HEK293 (cell line): ENCODE data around the gene DEF6.

ENCODE experiments used
- CTCF ChIA-PET: fragments of 350-600 bp; formaldehyde crosslinking; extraction: SDS; loops from one replicate; lab custom pipeline; 2021; ENCODE audit warnings: antibody characterized with exemption; lab: Yijun Ruan, JAX
- POLR2A ChIA-PET: fragments of 300-600 bp; formaldehyde crosslinking; extraction: SDS; loops from one replicate; lab custom pipeline; 2020; ENCODE audit warnings: antibody characterized with exemption, inconsistent platforms; lab: Yijun Ruan, JAX
- H3K27ac ChIP-seq: fragments of 200-500 bp; sonication (Bioruptor generic); 2 replicates; pipeline ENCODE4 v1.5.1; 2014; ENCODE audit warnings: low read depth, low read length, control low read depth, inconsistent platforms; ENCODE audit errors: extremely low read depth
- H3K36me3 ChIP-seq, 2 experiments: fragments of 200-500 bp in 1 of 2; sonication (Bioruptor generic) in 1 of 2; 1 replicate in 1 of 2; 2 replicates in 1 of 2; pipeline ENCODE4 v1.5.1; 2014 to 2017; ENCODE audit warnings: inconsistent platforms in 2 of 2, low read length in 2 of 2; ENCODE audit not compliant: control insufficient read depth in 2 of 2, insufficient read depth in 1 of 2
- H3K4me1 ChIP-seq: fragments of 200-500 bp; sonication (Bioruptor generic); 2 replicates; pipeline ENCODE4 v1.5.1; 2014; ENCODE audit warnings: mild to moderate bottlenecking, low read length, inconsistent platforms; ENCODE audit not compliant: control insufficient read depth, insufficient read depth
- H3K4me3 ChIP-seq: 2 replicates; pipeline ENCODE4 v1.5.1; 2011; ENCODE audit warnings: low read depth, mild to moderate bottlenecking, control low read depth, low read length, moderate library complexity
- H3K9me3 ChIP-seq: fragments of 200-500 bp; sonication (Bioruptor generic); 2 replicates; pipeline ENCODE4 v1.5.1; 2014; ENCODE audit warnings: low read depth, low read length, inconsistent platforms; ENCODE audit not compliant: control insufficient read depth, insufficient read depth
- GLIS2 ChIP-seq: fragments of 450-650 bp; formaldehyde crosslinking; IDR thresholded peaks from 2 replicates; pipeline ENCODE4 v1.5.1; 2016; ENCODE audit warnings: missing biosample characterization, missing genetic modification characterization
- HOXC10 ChIP-seq: sonication (generic); formaldehyde crosslinking; IDR thresholded peaks from 2 replicates; pipeline ENCODE4 v1.8.1; 2023; ENCODE audit warnings: mild to moderate bottlenecking, missing genetic modification reagents
- KLF10 ChIP-seq: fragments of 450-650 bp; IDR thresholded peaks from 2 replicates; pipeline ENCODE4 v1.5.1; 2018; ENCODE audit warnings: missing biosample characterization, mild to moderate bottlenecking, missing genetic modification characterization
- PATZ1 ChIP-seq: fragments of 450-650 bp; formaldehyde crosslinking; IDR thresholded peaks from 2 replicates; pipeline ENCODE4 v1.5.1; 2016; ENCODE audit warnings: missing biosample characterization, missing genetic modification characterization
- TRIM28 ChIP-seq: IDR thresholded peaks from 2 replicates; pipeline ENCODE4 v1.6.1; 2011; ENCODE audit warnings: low read length, control low read depth, borderline replicate concordance
- ZBTB1 ChIP-seq: fragments of 450-650 bp; formaldehyde crosslinking; IDR thresholded peaks from 2 replicates; pipeline ENCODE4 v1.5.1; 2016; ENCODE audit warnings: missing biosample characterization, missing genetic modification characterization
- ZBTB17 ChIP-seq: fragments of 450-650 bp; formaldehyde crosslinking; IDR thresholded peaks from 2 replicates; pipeline ENCODE4 v1.5.1; 2016; ENCODE audit warnings: missing biosample characterization, missing genetic modification characterization
- ZBTB20 ChIP-seq: fragments of 450-650 bp; formaldehyde crosslinking; IDR thresholded peaks from 2 replicates; pipeline ENCODE4 v1.5.1; 2016; ENCODE audit warnings: missing biosample characterization, missing genetic modification characterization
- ZBTB7A ChIP-seq: fragments of 450-650 bp; formaldehyde crosslinking; IDR thresholded peaks from 2 replicates; pipeline ENCODE4 v1.5.1; 2016; ENCODE audit warnings: low read depth, missing biosample characterization, missing genetic modification characterization
- ZFP41 ChIP-seq: fragments of 450-650 bp; formaldehyde crosslinking; IDR thresholded peaks from 2 replicates; pipeline ENCODE4 v1.5.1; 2016; ENCODE audit warnings: missing biosample characterization, missing genetic modification characterization, borderline replicate concordance
- ZNF280C ChIP-seq: fragments of 450-650 bp; formaldehyde crosslinking; IDR thresholded peaks from 2 replicates; pipeline ENCODE4 v1.5.1; 2016; ENCODE audit warnings: missing biosample characterization, missing genetic modification characterization
- ZNF350 ChIP-seq: fragments of 450-650 bp; formaldehyde crosslinking; IDR thresholded peaks from 2 replicates; pipeline ENCODE4 v1.5.0; 2017; ENCODE audit warnings: missing biosample characterization, mild to moderate bottlenecking, missing genetic modification characterization
- ZNF366 ChIP-seq: fragments of 450-650 bp; formaldehyde crosslinking; conservative IDR thresholded peaks from 2 replicates; pipeline ENCODE4 v1.5.1; 2016; ENCODE audit warnings: missing biosample characterization, missing genetic modification characterization
- ZNF488 ChIP-seq: fragments of 450-650 bp; formaldehyde crosslinking; IDR thresholded peaks from 2 replicates; pipeline ENCODE4 v1.5.1; 2016; ENCODE audit warnings: missing biosample characterization, missing genetic modification characterization
- ZNF521 ChIP-seq: fragments of 450-650 bp; formaldehyde crosslinking; IDR thresholded peaks from 2 replicates; pipeline ENCODE4 v1.5.1; 2017; ENCODE audit warnings: missing biosample characterization, mild to moderate bottlenecking, missing genetic modification characterization
- ZNF544 ChIP-seq: fragments of 450-650 bp; formaldehyde crosslinking; IDR thresholded peaks from 2 replicates; pipeline ENCODE4 v1.5.0; 2017; ENCODE audit warnings: missing biosample characterization, missing genetic modification characterization
- ZNF549 ChIP-seq: fragments of 450-650 bp; IDR thresholded peaks from 2 replicates; pipeline ENCODE4 v1.5.1; 2018; ENCODE audit warnings: missing biosample characterization, missing genetic modification characterization, mild to moderate bottlenecking, inconsistent platforms, moderate library complexity
- ZNF596 ChIP-seq: fragments of 450-650 bp; IDR thresholded peaks from 2 replicates; pipeline ENCODE4 v1.5.0; 2018; ENCODE audit warnings: missing biosample characterization, mild to moderate bottlenecking, missing genetic modification characterization, moderate library complexity
- ZSCAN23 ChIP-seq: fragments of 450-650 bp; formaldehyde crosslinking; IDR thresholded peaks from 2 replicates; pipeline ENCODE4 v1.5.1; 2016; ENCODE audit warnings: missing biosample characterization, missing genetic modification characterization

The DEF6 gene

GRCh38 chr6:35327349-35328027, 29.9 kb downstream of the DEF6 start (continued):
- TF ChIP-seq ZFP41 (tag by site-specific recombination) = no peak

GRCh38 chr6:35328108-35328723, 30.6 kb downstream of the DEF6 start:
- POLR2A ChIA-PET = interaction anchor here (0.6 to 1.6 kb wide), 6 partner anchors 10 to 207 kb away, joined by 3 to 8 read pairs (median 6); partner anchors contain the start of genes RPL10A and ZNF76
- CTCF ChIA-PET = interaction anchor here (0.7 to 3.3 kb wide), 22 partner anchors 9 to 424 kb away, joined by 3 to 28 read pairs (median 4); partner anchors contain the start of gene PPARD
- no peaks in the 10 kb centered on the region for H3K9me3 ChIP-seq
- TF ChIP-seq ZNF521 (tag by site-specific recombination) (no peak), ZNF544 (tag by site-specific recombination) (no peak), ZBTB7A (tag by site-specific recombination) (no peak), GLIS2 (tag by site-specific recombination) (no peak), ZBTB1 (no peak), ZBTB17 (tag by site-specific recombination) (no peak), ZNF596 (0 out of 2 replicates have a peak, but pooled peaks have one; percentile 58), ZNF488 (tag by site-specific recombination) (no peak), TRIM28 (peak; percentile 45; the same call in 1 of the 2 replicates), ZNF549 (tag by site-specific recombination) (no peak), ZNF366 (tag by site-specific recombination) (peak; percentile 57), KLF10 (no peak), ZBTB20 (no peak), ZNF280C (tag by site-specific recombination) (no peak), PATZ1 (tag by site-specific recombination) (no peak), ZSCAN23 (tag by site-specific recombination) (no peak), HOXC10 (CRISPR knock-in tag) (no peak), ZNF350 (tag by site-specific recombination) (no peak)
- no peaks in the 10 kb centered on the region for H3K36me3 ChIP-seq
- no peak overlapping the region for H3K27ac ChIP-seq
- no peaks in the 10 kb centered on the region for H3K4me1 ChIP-seq
- H3K4me3 ChIP-seq = no peak overlapping the region
